SK-N-SH treated with all-trans-retinoic acid at 6 μM for 48 hours (cell line): Measurements from ENCODE around the gene TBC1D9.

ENCODE experiments used
- ATAC-seq: fragments of 200-7000 bp; cut with Tn5 transposase; 3 replicates; pipeline ENCODE4 v1.9.1; 2020; ENCODE audit warnings: mild to moderate bottlenecking, moderate library complexity
- ARNTL ChIP-seq: fragments of 450-650 bp; formaldehyde crosslinking; IDR thresholded peaks from 2 replicates; pipeline ENCODE4 v1.5.0; 2020; ENCODE audit warnings: low read depth, mild to moderate bottlenecking, moderate library complexity, borderline replicate concordance
- BACH2 ChIP-seq: fragments of 250-450 bp; sonication (Bioruptor Pico); IDR thresholded peaks from 2 replicates; pipeline ENCODE4 v1.9.0; 2021; ENCODE audit warnings: mild to moderate bottlenecking, borderline replicate concordance
- CSDC2 ChIP-seq: fragments of 250-450 bp; sonication (Bioruptor Pico); IDR thresholded peaks from 2 replicates; pipeline ENCODE4 v1.5.0; 2020; ENCODE audit warnings: mild to moderate bottlenecking, moderate library complexity
- ESRRG ChIP-seq: fragments of 250-450 bp; sonication (Bioruptor Pico); IDR thresholded peaks from 2 replicates; pipeline ENCODE4 v1.6.1; 2021; ENCODE audit warnings: mild to moderate bottlenecking
- GLIS3 ChIP-seq: fragments of 250-450 bp; sonication (Bioruptor Pico); IDR thresholded peaks from 2 replicates; pipeline ENCODE4 v1.5.0; 2020; ENCODE audit warnings: mild to moderate bottlenecking, moderate library complexity
- ISL1 ChIP-seq: fragments of 250-450 bp; sonication (Bioruptor Pico); IDR thresholded peaks from 2 replicates; pipeline ENCODE4 v2.1.2; 2022; ENCODE audit warnings: mild to moderate bottlenecking, moderate library complexity
- OSR1 ChIP-seq: fragments of 250-450 bp; sonication (Bioruptor Pico); IDR thresholded peaks from 2 replicates; pipeline ENCODE4 v1.8.0; 2022; ENCODE audit warnings: moderate library complexity, mild to moderate bottlenecking, inconsistent platforms
- PPARA ChIP-seq: fragments of 250-450 bp; sonication (Bioruptor Pico); IDR thresholded peaks from 2 replicates; pipeline ENCODE4 v1.5.0; 2020; ENCODE audit warnings: mild to moderate bottlenecking, borderline replicate concordance
- RARB ChIP-seq: fragments of 250-450 bp; sonication (Bioruptor Pico); IDR thresholded peaks from 2 replicates; pipeline ENCODE4 v1.8.0; 2021; ENCODE audit warnings: mild to moderate bottlenecking, moderate library complexity
- SNAI2 ChIP-seq: fragments of 250-450 bp; sonication (Bioruptor Pico); IDR thresholded peaks from 2 replicates; pipeline ENCODE4 v1.5.0; 2020; ENCODE audit warnings: mild to moderate bottlenecking, moderate library complexity
- TCF4 ChIP-seq: fragments of 250-450 bp; sonication (Bioruptor Pico); IDR thresholded peaks from 2 replicates; pipeline ENCODE4 v1.8.0; 2021; ENCODE audit warnings: mild to moderate bottlenecking, moderate library complexity, borderline replicate concordance
- TOX ChIP-seq: fragments of 250-450 bp; sonication (Bioruptor Pico); IDR thresholded peaks from 2 replicates; pipeline ENCODE4 v1.8.0; 2021; ENCODE audit warnings: mild to moderate bottlenecking, moderate library complexity, borderline replicate concordance
- ZC3H10 ChIP-seq: fragments of 250-450 bp; sonication (Bioruptor Pico); IDR thresholded peaks from 2 replicates; pipeline ENCODE4 v1.5.1; 2021; ENCODE audit warnings: mild to moderate bottlenecking, moderate library complexity
- ZFP3 ChIP-seq: fragments of 250-450 bp; sonication (Bioruptor Pico); IDR thresholded peaks from 2 replicates; pipeline ENCODE4 v1.5.0; 2020; ENCODE audit warnings: mild to moderate bottlenecking, moderate library complexity
- ZFP30 ChIP-seq: fragments of 450-650 bp; formaldehyde crosslinking; IDR thresholded peaks from 2 replicates; pipeline ENCODE4 v1.5.0; 2022; ENCODE audit warnings: mild to moderate bottlenecking, moderate library complexity
- ZNF565 ChIP-seq: fragments of 450-650 bp; formaldehyde crosslinking; conservative IDR thresholded peaks from 2 replicates; pipeline ENCODE4 v1.5.0; 2020; ENCODE audit warnings: low read depth, mild to moderate bottlenecking, moderate library complexity
- ZNF70 ChIP-seq: fragments of 450-650 bp; formaldehyde crosslinking; IDR thresholded peaks from 2 replicates; pipeline ENCODE4 v1.5.0; 2020; ENCODE audit warnings: mild to moderate bottlenecking, moderate library complexity
- ZNF8 ChIP-seq: fragments of 450-650 bp; formaldehyde crosslinking; IDR thresholded peaks from 2 replicates; pipeline ENCODE4 v1.5.0; 2020; ENCODE audit warnings: mild to moderate bottlenecking, moderate library complexity
- TF ChIP-seq, protein P1 (sequence below): fragments of 250-450 bp; sonication (Bioruptor Pico); IDR thresholded peaks from 2 replicates; pipeline ENCODE4 v1.5.1; 2020; ENCODE audit warnings: low read depth, mild to moderate bottlenecking, moderate library complexity
- TF ChIP-seq, protein P2 (sequence below): fragments of 250-450 bp; sonication (Bioruptor Pico); IDR thresholded peaks from 2 replicates; pipeline ENCODE4 v1.8.0; 2021; ENCODE audit warnings: low read depth, mild to moderate bottlenecking, moderate library complexity, borderline replicate concordance
- TF ChIP-seq, protein P3 (sequence below): fragments of 250-450 bp; sonication (Bioruptor Pico); IDR thresholded peaks from 2 replicates; pipeline ENCODE4 v1.5.1; 2021; ENCODE audit warnings: mild to moderate bottlenecking, moderate library complexity
- TF ChIP-seq, protein P4 (sequence below): fragments of 250-450 bp; sonication (Bioruptor Pico); IDR thresholded peaks from 2 replicates; pipeline ENCODE4 v1.8.0; 2020; ENCODE audit warnings: mild to moderate bottlenecking, moderate library complexity, borderline replicate concordance
- TF ChIP-seq, protein P5 (sequence below): fragments of 250-450 bp; sonication (Bioruptor Pico); IDR thresholded peaks from 2 replicates; pipeline ENCODE4 v1.5.0; 2020; ENCODE audit warnings: mild to moderate bottlenecking, moderate library complexity

The TBC1D9 gene

DNA sequence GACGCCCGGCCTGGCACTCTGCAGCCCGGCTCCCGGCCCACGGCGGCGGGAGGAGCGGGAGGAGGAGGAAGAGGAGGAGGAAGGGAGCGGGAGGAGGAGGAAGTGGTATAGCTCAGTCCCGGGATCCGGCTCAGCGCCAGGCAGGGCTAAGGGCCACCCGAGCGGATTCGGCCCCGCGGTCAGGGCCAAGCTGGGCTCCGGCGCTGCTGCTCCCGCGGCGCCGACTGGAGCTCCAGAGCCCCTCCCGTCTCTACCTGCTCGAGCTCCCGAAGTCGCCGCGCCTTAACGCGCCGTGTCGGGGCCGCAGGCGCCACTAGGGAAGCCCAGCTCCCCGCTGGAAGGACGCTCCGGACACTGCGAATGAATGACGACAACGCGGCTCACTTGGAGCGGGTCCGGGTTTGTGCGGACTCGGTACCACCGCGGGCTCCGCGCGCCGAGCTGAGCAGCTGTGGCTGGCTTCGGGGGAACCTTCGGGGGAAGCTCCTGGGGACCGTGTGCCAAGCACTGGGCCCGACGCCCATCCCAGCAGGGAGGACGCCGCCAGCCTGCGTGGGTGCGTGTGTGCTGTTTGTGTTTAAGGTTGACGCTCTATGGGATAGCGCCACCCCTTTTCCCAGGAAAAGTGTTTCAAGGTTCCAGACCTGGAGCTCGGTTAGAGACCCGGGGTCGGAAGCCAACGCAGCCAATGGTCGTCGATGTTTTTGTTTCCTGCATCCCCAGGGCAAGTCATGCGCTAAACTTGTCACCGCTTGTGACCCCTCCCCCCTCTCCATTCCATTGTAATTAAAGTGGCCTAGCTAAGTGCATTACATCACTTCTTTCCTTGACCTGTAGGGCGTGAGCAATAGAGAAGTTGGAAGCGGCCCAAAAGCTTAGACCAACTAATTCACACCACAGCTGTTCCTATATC is at the start of gene TBC1D9:
TSS of gene TBC1D9 (minus strand) at position 67 of the 913 bp plus-strand sequence. CDS start 340 bp downstream, outside the sequence.
- peak; percentile 80 for ATAC-seq
- TF ChIP-seq ZNF70 (CRISPR knock-in tag), result peak; percentile 45; the same call in 1 of the 2 replicates
- TF ChIP-seq ZNF565 (CRISPR knock-in tag), result no peak
- peak; percentile 55 for TF ChIP-seq ISL1 (CRISPR knock-in tag)
- TF ChIP-seq TOX (CRISPR knock-in tag), result no peak
- TF ChIP-seq, protein P1, sequence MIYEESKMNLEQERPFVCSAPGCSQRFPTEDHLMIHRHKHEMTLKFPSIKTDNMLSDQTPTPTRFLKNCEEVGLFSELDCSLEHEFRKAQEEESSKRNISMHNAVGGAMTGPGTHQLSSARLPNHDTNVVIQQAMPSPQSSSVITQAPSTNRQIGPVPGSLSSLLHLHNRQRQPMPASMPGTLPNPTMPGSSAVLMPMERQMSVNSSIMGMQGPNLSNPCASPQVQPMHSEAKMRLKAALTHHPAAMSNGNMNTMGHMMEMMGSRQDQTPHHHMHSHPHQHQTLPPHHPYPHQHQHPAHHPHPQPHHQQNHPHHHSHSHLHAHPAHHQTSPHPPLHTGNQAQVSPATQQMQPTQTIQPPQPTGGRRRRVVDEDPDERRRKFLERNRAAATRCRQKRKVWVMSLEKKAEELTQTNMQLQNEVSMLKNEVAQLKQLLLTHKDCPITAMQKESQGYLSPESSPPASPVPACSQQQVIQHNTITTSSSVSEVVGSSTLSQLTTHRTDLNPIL (CRISPR knock-in tag), result peak; percentile 54; the same call in 1 of the 2 replicates

DNA sequence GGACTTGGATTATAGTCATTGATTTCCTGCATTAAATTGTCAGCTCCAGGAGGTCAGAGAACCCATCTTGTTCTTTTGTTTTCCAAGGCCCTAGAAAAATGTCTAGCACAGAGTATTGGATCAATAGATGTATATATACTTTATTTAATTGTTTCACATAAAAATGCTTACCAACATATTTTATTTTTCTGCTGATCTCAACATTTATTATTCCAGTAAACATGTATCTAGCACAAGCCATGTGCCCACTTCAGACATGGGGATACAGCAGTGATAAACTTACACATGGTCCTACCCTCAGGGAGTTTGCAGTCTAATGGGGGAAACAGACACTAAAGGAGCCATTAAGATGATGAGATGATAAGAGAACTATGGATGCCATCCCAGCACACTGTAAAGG is 49.1 kb upstream of the TBC1D9 start:
- TF ChIP-seq BACH2 (CRISPR knock-in tag) (no peak), ARNTL (no peak), SNAI2 (no peak), PPARA (CRISPR knock-in tag) (no peak)
- no peak for ATAC-seq

DNA sequence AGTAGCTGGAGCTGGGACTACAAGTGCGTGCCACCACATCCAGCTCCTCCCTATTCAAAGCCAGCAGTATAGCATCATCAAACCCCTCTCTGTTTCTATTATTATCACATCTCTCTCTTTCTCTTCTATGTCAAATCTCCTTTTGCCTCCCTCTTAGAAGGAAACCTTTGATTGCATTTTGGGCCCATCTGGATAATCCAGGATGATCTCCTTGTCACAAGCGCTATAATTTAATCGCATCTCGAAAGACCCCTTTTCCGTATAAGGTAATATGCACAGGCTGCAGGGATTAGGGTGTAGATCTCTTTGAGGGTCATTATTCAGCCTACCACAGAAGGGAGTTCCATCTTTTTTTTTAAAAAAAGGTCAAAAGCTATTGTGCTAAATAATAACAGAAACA is 46.4 kb upstream of the TBC1D9 start:
- no peak for ATAC-seq

DNA sequence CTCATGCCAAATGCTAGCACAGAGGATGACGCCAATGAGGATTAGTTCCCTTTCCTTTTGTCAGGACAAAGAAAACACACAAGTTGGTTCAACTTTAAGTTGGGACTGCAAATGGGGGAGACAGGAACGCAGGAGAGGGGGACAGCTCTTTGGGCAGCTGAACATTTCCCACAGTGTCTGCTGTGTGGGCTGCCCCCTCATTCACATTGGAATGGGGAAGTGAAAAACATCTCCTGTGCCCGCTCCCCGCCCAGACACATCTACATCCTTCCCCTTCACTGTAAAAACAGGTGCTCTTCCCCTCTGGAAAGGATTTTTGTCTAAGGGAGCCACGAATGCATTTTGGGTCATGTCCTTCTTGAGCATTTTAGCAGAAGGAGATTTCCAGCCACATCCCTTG is 44.5 kb upstream of the TBC1D9 start:
- TF ChIP-seq PPARA (CRISPR knock-in tag), result no peak
- no peak for TF ChIP-seq BACH2 (CRISPR knock-in tag)
- no peak for TF ChIP-seq ZFP30 (CRISPR knock-in tag)
- no peak for TF ChIP-seq ESRRG (CRISPR knock-in tag)
- TF ChIP-seq CSDC2 (CRISPR knock-in tag), result no peak
- no peak for TF ChIP-seq ZNF565 (CRISPR knock-in tag)
- TF ChIP-seq, protein P2, sequence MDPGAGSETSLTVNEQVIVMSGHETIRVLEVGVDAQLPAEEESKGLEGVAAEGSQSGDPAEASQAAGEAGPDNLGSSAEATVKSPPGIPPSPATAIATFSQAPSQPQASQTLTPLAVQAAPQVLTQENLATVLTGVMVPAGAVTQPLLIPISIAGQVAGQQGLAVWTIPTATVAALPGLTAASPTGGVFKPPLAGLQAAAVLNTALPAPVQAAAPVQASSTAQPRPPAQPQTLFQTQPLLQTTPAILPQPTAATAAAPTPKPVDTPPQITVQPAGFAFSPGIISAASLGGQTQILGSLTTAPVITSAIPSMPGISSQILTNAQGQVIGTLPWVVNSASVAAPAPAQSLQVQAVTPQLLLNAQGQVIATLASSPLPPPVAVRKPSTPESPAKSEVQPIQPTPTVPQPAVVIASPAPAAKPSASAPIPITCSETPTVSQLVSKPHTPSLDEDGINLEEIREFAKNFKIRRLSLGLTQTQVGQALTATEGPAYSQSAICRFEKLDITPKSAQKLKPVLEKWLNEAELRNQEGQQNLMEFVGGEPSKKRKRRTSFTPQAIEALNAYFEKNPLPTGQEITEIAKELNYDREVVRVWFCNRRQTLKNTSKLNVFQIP (CRISPR knock-in tag), result no peak
- TF ChIP-seq, protein P3, sequence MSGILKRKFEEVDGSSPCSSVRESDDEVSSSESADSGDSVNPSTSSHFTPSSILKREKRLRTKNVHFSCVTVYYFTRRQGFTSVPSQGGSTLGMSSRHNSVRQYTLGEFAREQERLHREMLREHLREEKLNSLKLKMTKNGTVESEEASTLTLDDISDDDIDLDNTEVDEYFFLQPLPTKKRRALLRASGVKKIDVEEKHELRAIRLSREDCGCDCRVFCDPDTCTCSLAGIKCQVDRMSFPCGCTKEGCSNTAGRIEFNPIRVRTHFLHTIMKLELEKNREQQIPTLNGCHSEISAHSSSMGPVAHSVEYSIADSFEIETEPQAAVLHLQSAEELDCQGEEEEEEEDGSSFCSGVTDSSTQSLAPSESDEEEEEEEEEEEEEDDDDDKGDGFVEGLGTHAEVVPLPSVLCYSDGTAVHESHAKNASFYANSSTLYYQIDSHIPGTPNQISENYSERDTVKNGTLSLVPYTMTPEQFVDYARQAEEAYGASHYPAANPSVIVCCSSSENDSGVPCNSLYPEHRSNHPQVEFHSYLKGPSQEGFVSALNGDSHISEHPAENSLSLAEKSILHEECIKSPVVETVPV (CRISPR knock-in tag), result no peak
- no peak for TF ChIP-seq RARB (CRISPR knock-in tag)
- TF ChIP-seq, protein P1 (CRISPR knock-in tag), result no peak
- no peak for TF ChIP-seq ZNF8 (CRISPR knock-in tag)
- no peak for TF ChIP-seq ZNF70 (CRISPR knock-in tag)
- TF ChIP-seq ISL1 (CRISPR knock-in tag), result no peak
- TF ChIP-seq ZC3H10 (CRISPR knock-in tag), result no peak
- no peak for TF ChIP-seq GLIS3 (CRISPR knock-in tag)
- TF ChIP-seq, protein P4, sequence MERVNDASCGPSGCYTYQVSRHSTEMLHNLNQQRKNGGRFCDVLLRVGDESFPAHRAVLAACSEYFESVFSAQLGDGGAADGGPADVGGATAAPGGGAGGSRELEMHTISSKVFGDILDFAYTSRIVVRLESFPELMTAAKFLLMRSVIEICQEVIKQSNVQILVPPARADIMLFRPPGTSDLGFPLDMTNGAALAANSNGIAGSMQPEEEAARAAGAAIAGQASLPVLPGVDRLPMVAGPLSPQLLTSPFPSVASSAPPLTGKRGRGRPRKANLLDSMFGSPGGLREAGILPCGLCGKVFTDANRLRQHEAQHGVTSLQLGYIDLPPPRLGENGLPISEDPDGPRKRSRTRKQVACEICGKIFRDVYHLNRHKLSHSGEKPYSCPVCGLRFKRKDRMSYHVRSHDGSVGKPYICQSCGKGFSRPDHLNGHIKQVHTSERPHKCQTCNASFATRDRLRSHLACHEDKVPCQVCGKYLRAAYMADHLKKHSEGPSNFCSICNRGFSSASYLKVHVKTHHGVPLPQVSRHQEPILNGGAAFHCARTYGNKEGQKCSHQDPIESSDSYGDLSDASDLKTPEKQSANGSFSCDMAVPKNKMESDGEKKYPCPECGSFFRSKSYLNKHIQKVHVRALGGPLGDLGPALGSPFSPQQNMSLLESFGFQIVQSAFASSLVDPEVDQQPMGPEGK (CRISPR knock-in tag), result no peak
- TF ChIP-seq TOX (CRISPR knock-in tag), result no peak
- no peak for TF ChIP-seq ZFP3 (CRISPR knock-in tag)
- no peak for ATAC-seq

More for the DNA sequence above, 46.4 kb upstream of the TBC1D9 start:
- no peak for TF ChIP-seq GLIS3 (CRISPR knock-in tag)
- TF ChIP-seq BACH2 (CRISPR knock-in tag), result no peak
- TF ChIP-seq SNAI2, result no peak
- TF ChIP-seq, protein P5, sequence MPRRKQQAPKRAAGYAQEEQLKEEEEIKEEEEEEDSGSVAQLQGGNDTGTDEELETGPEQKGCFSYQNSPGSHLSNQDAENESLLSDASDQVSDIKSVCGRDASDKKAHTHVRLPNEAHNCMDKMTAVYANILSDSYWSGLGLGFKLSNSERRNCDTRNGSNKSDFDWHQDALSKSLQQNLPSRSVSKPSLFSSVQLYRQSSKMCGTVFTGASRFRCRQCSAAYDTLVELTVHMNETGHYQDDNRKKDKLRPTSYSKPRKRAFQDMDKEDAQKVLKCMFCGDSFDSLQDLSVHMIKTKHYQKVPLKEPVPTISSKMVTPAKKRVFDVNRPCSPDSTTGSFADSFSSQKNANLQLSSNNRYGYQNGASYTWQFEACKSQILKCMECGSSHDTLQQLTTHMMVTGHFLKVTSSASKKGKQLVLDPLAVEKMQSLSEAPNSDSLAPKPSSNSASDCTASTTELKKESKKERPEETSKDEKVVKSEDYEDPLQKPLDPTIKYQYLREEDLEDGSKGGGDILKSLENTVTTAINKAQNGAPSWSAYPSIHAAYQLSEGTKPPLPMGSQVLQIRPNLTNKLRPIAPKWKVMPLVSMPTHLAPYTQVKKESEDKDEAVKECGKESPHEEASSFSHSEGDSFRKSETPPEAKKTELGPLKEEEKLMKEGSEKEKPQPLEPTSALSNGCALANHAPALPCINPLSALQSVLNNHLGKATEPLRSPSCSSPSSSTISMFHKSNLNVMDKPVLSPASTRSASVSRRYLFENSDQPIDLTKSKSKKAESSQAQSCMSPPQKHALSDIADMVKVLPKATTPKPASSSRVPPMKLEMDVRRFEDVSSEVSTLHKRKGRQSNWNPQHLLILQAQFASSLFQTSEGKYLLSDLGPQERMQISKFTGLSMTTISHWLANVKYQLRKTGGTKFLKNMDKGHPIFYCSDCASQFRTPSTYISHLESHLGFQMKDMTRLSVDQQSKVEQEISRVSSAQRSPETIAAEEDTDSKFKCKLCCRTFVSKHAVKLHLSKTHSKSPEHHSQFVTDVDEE (CRISPR knock-in tag), result no peak
- TF ChIP-seq OSR1, result no peak
- TF ChIP-seq CSDC2 (CRISPR knock-in tag), result no peak
- no peak for TF ChIP-seq PPARA (CRISPR knock-in tag)
- TF ChIP-seq TCF4 (CRISPR knock-in tag), result no peak
- no peak for TF ChIP-seq ESRRG (CRISPR knock-in tag)
- no peak for TF ChIP-seq RARB (CRISPR knock-in tag)
- no peak for TF ChIP-seq ISL1 (CRISPR knock-in tag)
